ENCODE data around the gene PARD3B.

- TF ChIP-seq CTCF (IDR thresholded peaks at IDR 0.05) (no peak), POLR2A (IDR thresholded peaks at IDR 0.05) (no peak)
Measured at GRCh38 chr2:204917089-204917701, 371.9 kb downstream of the PARD3B start.
